K562 (cell line): ENCODE measurements around the gene POLD4. TPM values are rescaled to one million over a fixed set of nuclear protein-coding genes. Genes with fewer than 3 reads are reported as not detected.
A peak's percentile ranks its signal among the peaks of the same experiment; 100 is the strongest.

ENCODE experiments used
- CREB1 ChIP-seq, 2 experiments: sonication (generic) in 1 of 2; formaldehyde crosslinking in 1 of 2; IDR thresholded peaks; 2 replicates each; pipeline versions ENCODE4 v1.6.1 to v1.8.0; 2012 to 2022; ENCODE audit warnings: inconsistent platforms in 1 of 2, mild to moderate bottlenecking in 1 of 2, missing genetic modification reagents in 1 of 2, moderate library complexity in 1 of 2
- HDAC8 ChIP-seq: fragments of 450-650 bp; IDR thresholded peaks from 2 replicates; pipeline ENCODE4 v1.6.1; 2016; ENCODE audit warnings: mild to moderate bottlenecking, missing genetic modification characterization, moderate library complexity, missing compliant biosample characterization
- JUNB ChIP-seq: fragments of 450-650 bp; formaldehyde crosslinking; conservative IDR thresholded peaks from 2 replicates; pipeline ENCODE4 v1.4.0; 2020; ENCODE audit warnings: mild to moderate bottlenecking
- STAG1 ChIP-seq: sonication (generic); formaldehyde crosslinking; IDR thresholded peaks from 2 replicates; pipeline ENCODE4 v1.5.0; 2020; ENCODE audit warnings: missing genetic modification reagents, borderline replicate concordance
- ZNF764 ChIP-seq: fragments of 250-450 bp; sonication (Bioruptor Pico); IDR thresholded peaks from 2 replicates; pipeline ENCODE4 v1.4.0; 2020; ENCODE audit warnings: low read depth, mild to moderate bottlenecking, moderate library complexity
- polyA plus RNA-seq, 8 experiments: library from polyadenylated mRNA; depleted of rRNA in 4 of 8; stranded (reverse) in 5 of 8; unstranded in 3 of 8; fragments of >200 nt; fragmentation: Nextera tagmentation in 2 of 8; fragmentation: Illumina TruSeq in 1 of 8; extraction: Ambion mirVana in 2 of 8; extraction: Trizol in 1 of 8; gene quantifications; 2 replicates each; pipeline versions ENCODE4 v1.2.1 to v1.2.3, GENCODE V29; 2011 to 2014; ENCODE audit warnings: inconsistent platforms in 1 of 8, missing spikeins in 1 of 8
- total RNA-seq, 7 experiments: library from RNA; depleted of rRNA in 6 of 7; stranded (reverse); fragments of >200 nt in 6 of 7; fragmentation: Illumina TruSeq in 2 of 7; extraction: Trizol in 2 of 7; gene quantifications; 2 replicates each; pipeline versions ENCODE4 v1.2.1 to v1.2.3, GENCODE V29; 2011 to 2021; ENCODE audit warnings: low replicate concordance in 1 of 7
- TF ChIP-seq, protein P1 (sequence below): fragments of 200-400 bp; formaldehyde crosslinking; IDR thresholded peaks from 2 replicates; pipeline ENCODE4 v1.6.1; 2017; ENCODE audit warnings: mild to moderate bottlenecking, low read depth, low read length, moderate library complexity
- TF ChIP-seq, protein P2 (sequence below): sonication (generic); formaldehyde crosslinking; IDR thresholded peaks from 2 replicates; pipeline ENCODE4 v1.8.0; 2022; ENCODE audit warnings: mild to moderate bottlenecking, missing genetic modification reagents
- TF ChIP-seq, protein P3 (sequence below): fragments of 150-350 bp; conservative IDR thresholded peaks from 2 replicates; pipeline ENCODE4 v1.6.1; 2014; ENCODE audit warnings: low read length

POLD4 gene
- total and polyA plus RNA-seq, 9 of the 15 experiments (the other 6 are each of a cell fraction or from before 2014, with no cell fraction given) = 5.8 to 64.5 (median 18.3) TPM

DNA sequence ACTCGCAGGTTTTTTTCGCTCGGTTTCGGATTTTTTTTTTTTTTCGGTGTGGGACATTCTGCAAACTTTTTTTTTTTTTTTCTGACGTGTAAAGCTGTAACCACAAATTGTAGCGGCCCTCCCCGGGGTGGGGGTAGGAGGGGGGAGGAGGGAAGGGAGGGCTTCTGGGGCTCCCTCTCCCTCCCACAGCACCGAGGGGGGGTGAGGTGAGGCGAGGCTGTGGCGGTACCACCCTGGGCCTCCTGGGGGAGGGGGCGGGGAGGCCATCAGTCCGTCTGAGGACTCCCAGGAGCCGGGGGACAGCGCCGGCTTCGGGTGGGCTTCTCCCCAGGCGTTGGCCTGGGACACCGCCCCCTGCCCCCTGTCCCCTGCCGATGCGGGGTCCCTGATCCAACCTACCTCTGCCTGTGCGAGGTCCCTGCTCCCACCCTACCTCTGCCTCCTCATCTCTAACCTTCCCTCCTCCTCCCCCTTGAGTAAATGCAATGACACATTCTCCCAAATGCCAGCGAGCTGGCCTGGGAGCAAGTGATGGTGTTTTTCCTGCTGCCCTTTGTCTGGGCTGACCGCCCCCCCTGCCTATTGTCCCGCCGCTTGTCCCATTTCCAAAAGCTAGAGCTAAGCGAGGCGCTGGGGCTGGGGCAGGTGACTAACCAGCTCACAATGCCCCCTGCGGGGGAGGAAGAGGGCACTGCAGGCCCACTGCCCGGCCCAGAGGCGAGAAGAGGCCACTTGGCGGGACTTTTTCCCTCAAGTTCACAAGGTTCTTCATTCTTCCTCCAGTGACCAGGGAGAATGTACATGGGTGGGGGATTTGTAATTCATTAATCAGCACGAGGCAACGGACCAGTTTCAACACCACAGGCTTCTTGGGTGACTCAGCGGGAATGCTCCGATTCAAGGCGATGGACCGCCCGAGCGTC, 20.6 kb upstream of the POLD4 start (continued):
- TF ChIP-seq ZNF764 (CRISPR knock-in tag) (no peak), JUNB (CRISPR knock-in tag) (no peak), HDAC8 (tag) (no peak), STAG1 (CRISPR knock-in tag) (no peak), CREB1 (IDR thresholded peaks at IDR 0.05) (no peak), CREB1 (CRISPR knock-in tag; IDR thresholded peaks at IDR 0.05) (0 out of 2 replicates have a peak, but pooled peaks have one; percentile 10)
- TF ChIP-seq, protein P1, sequence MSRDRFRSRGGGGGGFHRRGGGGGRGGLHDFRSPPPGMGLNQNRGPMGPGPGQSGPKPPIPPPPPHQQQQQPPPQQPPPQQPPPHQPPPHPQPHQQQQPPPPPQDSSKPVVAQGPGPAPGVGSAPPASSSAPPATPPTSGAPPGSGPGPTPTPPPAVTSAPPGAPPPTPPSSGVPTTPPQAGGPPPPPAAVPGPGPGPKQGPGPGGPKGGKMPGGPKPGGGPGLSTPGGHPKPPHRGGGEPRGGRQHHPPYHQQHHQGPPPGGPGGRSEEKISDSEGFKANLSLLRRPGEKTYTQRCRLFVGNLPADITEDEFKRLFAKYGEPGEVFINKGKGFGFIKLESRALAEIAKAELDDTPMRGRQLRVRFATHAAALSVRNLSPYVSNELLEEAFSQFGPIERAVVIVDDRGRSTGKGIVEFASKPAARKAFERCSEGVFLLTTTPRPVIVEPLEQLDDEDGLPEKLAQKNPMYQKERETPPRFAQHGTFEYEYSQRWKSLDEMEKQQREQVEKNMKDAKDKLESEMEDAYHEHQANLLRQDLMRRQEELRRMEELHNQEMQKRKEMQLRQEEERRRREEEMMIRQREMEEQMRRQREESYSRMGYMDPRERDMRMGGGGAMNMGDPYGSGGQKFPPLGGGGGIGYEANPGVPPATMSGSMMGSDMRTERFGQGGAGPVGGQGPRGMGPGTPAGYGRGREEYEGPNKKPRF = no peak
- TF ChIP-seq, protein P2, sequence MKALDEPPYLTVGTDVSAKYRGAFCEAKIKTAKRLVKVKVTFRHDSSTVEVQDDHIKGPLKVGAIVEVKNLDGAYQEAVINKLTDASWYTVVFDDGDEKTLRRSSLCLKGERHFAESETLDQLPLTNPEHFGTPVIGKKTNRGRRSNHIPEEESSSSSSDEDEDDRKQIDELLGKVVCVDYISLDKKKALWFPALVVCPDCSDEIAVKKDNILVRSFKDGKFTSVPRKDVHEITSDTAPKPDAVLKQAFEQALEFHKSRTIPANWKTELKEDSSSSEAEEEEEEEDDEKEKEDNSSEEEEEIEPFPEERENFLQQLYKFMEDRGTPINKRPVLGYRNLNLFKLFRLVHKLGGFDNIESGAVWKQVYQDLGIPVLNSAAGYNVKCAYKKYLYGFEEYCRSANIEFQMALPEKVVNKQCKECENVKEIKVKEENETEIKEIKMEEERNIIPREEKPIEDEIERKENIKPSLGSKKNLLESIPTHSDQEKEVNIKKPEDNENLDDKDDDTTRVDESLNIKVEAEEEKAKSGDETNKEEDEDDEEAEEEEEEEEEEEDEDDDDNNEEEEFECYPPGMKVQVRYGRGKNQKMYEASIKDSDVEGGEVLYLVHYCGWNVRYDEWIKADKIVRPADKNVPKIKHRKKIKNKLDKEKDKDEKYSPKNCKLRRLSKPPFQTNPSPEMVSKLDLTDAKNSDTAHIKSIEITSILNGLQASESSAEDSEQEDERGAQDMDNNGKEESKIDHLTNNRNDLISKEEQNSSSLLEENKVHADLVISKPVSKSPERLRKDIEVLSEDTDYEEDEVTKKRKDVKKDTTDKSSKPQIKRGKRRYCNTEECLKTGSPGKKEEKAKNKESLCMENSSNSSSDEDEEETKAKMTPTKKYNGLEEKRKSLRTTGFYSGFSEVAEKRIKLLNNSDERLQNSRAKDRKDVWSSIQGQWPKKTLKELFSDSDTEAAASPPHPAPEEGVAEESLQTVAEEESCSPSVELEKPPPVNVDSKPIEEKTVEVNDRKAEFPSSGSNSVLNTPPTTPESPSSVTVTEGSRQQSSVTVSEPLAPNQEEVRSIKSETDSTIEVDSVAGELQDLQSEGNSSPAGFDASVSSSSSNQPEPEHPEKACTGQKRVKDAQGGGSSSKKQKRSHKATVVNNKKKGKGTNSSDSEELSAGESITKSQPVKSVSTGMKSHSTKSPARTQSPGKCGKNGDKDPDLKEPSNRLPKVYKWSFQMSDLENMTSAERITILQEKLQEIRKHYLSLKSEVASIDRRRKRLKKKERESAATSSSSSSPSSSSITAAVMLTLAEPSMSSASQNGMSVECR (CRISPR knock-in tag) = 0 out of 2 replicates have a peak, but pooled peaks have one; percentile 49
- TF ChIP-seq, protein P3, sequence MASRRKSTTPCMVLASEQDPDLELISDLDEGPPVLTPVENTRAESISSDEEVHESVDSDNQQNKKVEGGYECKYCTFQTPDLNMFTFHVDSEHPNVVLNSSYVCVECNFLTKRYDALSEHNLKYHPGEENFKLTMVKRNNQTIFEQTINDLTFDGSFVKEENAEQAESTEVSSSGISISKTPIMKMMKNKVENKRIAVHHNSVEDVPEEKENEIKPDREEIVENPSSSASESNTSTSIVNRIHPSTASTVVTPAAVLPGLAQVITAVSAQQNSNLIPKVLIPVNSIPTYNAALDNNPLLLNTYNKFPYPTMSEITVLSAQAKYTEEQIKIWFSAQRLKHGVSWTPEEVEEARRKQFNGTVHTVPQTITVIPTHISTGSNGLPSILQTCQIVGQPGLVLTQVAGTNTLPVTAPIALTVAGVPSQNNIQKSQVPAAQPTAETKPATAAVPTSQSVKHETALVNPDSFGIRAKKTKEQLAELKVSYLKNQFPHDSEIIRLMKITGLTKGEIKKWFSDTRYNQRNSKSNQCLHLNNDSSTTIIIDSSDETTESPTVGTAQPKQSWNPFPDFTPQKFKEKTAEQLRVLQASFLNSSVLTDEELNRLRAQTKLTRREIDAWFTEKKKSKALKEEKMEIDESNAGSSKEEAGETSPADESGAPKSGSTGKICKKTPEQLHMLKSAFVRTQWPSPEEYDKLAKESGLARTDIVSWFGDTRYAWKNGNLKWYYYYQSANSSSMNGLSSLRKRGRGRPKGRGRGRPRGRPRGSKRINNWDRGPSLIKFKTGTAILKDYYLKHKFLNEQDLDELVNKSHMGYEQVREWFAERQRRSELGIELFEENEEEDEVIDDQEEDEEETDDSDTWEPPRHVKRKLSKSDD = no peak
